Measurements from ENCODE around the gene FCGR3A.
"Not testable (repeated sequence)": the region's sequence is repeated elsewhere in the genome, so short reads cannot be mapped to it uniquely, and the experiment has no call there.

The FCGR3A gene

DNA sequence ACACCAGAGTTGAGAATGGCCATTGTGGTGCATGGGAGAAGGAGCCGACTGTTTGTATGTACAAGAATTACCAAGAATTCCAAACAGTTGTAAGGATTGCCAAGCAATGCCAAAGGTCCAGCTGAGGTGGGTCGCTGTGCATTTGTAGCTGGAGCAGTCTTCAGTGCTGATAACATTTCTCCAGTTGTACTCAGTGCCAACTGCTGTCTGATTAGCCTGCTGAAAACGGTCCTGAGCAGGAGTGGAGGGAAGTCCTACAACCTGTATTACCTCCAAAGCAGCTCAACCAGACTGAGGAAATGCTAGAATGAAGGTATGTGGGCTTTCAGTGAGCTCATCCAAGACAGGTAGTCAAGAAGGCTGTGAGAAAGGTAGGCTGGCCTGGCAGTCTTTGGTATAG, 6.5 kb upstream of the FCGR3A start:
- DNase-seq = not testable (repeated sequence)

DNA sequence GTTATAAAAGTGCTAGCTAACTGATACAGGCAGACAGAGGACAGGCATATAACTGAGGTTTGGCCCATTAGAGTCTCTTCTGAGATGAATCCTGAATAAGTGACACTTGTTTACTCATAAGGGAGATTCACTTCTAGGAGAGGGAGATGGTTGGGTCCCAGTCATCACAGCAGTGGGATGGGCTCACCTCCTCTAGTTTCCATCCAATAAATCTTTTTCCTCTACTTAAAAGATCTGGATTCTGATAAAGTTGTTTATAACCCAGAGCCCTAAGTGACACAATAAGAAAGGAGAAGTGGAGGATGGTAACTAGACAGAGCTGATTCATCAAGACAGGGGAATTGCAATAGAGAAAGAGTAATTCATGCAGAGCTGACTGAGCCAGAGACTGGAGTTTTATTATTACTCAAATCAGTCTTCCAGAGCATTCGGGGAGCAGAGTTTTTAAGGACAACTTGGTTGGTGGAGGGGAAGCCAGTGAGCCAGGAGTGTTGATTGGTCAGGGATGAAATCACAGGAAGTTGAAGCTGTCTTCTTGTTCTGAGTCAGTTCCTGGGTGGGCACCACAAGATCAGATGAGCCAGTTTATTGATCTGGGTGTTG, 5.3 kb upstream of the FCGR3A start:
- not testable (repeated sequence) for DNase-seq

DNA sequence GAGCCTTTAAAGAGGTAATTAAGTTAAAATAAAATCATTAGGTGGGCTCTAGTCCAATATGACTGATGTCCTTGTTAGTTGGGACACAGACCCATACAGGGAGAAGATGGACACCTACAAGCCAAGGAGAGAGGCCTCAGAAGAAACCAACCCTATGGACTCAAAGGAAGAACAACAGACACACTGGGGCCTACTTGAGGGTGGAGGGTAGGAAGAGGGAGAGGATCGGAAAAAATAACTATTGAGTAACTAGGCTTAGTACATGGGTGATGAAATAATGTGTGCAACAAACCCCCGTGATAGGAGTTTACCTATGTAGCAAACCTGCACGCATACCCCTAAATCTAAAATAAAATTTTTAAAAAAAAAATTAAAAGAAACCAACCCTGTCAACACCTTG, 4.7 kb upstream of the FCGR3A start:
- DNase-seq = not testable (repeated sequence)

DNA sequence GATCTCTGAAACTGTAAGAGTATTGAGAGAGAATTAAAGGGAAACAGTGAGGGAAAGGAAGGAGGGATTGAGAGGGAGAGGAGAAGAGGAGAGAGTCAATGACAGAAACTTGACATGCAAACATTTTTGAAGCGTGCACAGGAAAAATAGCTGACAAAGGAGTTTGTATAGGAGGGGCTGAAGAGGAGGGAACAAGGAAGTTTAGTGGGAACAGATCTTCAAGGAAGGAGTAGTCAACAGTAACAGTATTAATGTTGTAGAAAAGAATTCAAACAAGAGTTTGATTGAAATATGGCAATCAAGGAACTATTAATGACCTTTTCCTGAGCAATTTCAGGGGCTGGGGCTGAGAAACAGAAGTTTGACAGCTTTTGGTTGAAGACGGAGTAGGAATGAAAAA, 4.0 kb upstream of the FCGR3A start:
- DNase-seq = not testable (repeated sequence)

DNA sequence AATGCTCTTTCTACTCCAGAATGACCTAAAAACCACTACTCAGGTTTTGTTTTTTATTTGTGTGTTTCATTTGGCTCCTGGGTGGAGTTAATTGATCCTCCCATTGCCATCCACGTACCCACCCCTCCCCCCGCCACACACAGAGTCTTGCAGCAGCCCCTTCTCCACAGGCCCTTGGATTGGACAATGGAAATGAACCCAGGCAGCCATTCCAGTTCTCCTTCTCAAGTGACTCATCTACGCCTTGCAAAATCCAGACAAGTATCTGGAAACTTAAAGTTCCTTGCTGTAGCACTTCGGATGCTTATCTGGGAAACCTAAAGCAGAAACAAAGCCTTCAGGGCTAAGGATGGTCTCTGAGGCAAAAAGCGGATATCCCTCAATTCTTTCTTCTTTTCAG, 1.3 kb upstream of the FCGR3A start:
- DNase-seq = not testable (repeated sequence)

DNA sequence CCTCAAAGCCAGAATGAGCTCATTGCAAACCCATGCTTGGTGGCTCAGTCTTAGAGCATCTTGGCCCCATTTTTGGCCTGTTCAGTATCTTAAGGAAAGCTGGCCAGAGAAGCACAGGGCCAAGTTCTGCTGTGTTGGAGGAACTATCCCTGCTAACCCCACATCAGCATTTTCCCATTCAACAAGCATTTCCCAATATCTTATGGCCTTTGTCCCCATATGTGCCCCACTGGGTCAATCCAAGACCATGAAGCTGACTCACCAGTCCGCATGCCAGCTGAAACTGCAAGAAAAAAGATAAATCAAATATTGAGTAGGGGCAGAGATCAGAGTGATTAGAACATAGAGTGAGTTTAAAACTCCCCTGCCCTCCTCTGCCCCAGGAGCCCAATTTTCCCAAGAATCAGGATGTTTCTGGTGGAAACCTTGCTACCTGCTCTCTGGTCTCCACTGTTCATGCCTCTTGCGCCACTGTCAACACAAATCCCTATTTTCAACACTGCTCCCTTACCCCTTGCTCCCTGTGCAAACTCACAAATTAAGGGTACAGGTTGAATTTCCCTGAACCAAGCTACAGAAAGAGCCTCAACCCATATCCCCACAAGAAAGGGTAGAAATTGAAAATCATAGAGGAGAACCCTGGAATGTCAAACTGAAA, 740 bp downstream of the FCGR3A start:
- not testable (repeated sequence) for DNase-seq

DNA sequence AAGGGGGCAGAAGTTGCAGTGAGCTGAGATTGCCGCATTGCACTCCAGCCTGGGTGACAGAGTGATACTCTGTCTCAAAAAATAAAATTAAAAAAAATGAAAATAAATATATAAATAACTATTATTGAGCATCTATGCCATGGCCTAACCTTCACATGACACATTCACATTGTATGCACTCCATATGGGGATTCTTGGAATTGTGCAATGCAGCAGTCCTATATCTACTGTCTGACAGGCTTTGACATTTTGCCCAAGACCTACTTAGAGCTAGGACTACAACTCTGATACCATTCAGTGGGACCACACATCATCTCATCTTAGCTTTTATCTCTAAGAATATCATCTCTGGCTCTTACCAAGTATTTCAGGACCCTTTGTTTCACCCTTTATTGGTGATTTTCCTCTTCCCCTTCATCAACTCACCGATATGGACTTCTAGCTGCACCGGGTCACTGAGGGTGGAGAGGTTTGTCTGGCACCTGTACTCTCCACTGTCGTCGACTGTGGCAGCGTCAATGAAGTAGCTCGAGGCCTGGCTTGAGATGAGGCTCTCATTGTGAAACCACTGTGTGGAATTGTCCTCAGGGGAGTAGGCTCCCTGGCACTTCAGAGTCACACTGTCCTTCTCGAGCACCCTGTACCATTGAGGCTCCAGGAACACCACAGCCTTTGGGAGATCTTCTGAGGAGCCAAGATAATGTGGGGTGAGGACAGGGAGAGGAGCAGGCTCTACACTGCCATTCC, 1.4 kb downstream of the FCGR3A start:
- DNase-seq = not testable (repeated sequence)

DNA sequence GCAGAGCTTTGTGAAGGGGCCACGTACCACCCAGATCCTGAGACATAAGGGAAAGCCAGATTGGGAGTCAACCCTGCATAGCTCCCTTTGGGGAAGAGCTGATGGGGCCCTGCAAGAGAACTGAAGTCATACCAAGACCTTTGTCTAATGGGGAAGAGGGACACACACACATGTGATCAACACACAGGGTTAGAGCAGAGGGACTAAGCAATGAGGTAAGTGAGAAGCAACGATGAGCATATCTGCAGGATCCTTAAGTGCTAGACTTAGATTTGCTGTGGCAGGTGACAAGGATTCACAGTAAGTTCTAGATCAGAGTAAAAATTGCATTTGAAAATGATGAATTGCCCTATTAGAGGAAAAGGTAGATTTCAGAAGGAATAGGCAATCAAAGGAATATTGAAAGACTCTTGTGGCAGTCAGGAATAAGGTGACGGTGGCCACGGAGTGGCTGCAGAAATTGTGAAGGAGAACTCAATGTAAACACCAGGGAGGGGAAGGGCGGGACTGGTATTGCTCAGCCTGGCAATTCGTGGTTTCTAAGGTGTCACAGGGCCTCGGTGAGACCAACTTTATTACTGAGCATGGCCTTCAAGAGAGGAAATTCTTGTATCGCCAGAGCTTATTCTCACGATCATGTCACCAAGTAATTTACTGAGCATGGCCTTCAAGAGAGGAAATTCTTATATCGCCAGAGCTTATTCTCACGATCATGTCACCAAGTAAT, 4.5 kb downstream of the FCGR3A start:
- not testable (repeated sequence) for DNase-seq

DNA sequence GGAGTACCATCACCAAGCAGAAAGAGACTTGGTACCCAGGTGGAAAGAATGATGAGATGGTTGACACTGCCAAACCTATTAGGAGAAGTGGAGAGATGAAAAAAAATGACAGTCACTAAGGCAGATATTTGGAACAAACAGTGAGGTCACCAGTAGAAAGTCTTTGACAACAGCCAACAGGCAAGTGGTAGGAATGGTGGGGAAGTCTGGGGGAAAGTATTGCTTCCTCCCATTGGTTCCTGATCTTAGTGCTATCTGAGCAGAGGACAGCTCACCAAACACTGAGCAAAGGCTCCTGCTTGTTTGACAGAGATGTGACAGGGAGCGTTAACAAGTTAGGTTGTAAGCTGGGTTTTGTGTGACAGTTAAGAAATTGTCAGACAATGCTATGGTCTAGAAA, 6.5 kb downstream of the FCGR3A start:
- DNase-seq = not testable (repeated sequence)

DNA sequence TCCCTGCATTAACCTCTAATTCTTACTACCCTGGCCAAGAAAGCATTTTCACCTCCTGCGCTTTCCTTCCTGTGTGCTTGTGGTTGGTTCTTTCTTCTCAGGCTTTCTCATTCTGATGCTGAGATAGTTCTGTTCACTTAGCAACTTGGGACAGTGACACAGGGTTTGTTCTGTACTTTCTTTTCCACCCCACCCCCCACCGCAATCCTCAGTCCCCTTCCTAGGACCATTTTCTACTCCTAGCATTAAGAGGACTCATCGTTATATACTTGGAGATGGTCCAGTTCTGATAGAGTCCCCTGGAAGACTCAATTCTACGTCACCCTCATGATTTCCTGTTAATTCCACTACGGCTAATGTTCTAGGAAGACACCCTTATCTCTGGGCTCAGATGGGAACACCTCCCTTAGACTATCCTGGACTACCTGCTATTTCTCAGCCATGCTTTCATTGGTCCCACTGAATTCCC, 7.5 kb downstream of the FCGR3A start:
- not testable (repeated sequence) for DNase-seq

DNA sequence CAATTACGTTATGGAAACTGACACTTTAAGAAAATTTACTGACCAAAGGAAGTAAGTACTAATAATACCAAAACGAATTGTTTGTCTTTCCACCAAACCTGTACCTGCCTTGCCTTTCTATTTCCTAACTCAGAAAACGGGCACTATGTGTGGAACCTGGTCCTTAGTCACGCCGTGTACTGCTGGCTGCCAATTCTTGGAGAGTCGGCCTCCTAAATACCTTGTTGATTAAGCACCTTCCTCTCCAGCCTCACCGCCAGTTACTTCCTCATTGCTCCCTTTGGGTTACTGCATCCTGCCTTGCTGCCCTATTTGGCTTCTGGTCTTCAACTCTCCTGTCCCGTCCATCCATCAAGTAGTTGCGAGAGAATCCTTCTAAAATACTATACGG, 9.1 kb downstream of the FCGR3A start:
- not testable (repeated sequence) for DNase-seq

DNA sequence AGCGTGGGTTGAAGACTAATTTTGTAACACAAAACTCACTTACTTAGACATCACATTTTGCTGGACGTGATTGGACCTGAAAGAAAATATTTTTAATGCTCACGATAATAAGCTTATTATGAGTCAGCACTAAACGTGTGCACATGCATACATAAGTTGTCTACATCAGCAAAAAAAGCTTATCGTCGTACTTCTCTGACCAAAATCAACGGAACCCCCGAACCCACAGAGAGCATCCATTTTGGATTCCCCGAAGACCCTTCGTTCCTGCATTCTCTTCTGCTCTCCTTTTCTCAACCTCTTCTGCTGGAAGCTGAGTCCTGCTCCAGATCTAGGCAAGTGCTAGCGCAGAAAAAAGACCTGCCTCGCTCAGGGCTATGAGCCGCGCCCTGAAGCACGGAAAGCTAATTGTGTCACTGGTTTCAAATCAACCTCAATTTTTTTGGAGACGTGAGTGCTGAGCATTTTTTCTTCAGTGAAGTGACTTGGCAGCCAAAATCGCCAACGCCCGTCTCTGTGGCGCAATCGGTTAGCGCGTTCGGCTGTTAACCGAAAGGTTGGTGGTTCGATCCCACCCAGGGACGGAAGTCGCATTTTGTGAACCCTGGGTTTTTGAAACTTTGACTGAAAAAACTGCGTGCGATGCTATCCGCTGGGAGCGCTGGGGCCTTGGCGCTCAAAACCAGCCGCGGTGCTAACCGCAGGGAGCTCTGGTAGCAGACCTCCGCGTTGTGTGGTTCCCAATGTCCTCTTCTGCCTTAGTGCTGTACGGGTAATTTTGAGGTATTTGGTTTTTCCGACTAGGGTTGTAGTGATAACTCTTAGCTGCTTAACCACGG, 9.7 kb downstream of the FCGR3A start:
- DNase-seq = peak; percentile 93

DNA sequence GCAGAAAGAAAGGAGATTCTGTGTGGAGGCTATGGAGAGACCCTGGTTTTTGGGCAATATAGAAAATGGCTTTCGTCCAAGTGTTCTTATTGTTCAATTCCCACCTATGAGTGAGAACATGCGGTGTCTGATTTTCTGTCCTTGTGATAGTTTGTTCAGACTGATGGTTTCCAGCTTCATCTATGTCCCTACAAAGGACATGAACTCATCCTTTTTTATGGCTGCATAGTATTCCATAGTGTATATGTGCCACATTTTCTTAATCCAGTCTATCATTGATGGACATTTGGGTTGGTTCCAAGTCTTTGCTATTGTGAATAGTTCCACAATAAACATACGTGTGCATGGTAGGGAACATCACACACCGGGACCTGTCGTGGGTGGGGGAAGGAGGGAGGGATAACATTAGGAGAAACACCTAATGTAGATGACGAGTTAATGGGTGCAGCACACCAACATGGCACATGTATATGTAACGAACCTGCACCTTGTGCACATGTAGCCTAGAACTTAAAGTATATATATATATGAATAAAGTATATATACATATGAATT, 10.6 kb downstream of the FCGR3A start:
- DNase-seq = not testable (repeated sequence)

DNA sequence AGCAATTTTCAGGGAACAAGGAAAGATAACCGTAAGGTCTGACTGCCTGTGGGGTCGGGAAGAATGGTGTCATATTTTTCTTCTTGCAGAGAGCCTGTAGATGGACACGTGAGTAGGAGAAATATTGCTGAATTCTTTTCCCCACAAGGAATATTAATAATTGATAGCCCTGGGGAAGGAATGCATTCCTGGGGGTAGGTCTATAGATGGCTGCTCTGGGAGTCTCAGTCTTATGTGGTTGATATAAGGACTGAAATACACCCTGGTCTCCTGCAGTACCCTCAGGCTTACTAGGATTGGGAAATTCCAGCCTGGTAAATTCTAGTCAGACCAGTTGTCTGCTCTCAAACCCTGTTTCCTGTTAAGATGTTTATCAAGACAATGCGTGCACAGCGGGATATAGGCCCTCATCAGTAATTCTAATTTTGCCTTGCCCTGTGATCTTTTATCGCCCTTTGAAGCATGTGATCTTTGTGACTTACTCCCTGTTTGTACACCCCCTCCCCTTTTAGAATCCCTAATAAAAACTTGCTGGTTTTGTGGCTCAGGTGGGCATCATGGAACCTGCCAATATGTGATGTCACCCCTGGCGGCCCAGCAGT, 12.4 kb downstream of the FCGR3A start:
- not testable (repeated sequence) for DNase-seq

DNA sequence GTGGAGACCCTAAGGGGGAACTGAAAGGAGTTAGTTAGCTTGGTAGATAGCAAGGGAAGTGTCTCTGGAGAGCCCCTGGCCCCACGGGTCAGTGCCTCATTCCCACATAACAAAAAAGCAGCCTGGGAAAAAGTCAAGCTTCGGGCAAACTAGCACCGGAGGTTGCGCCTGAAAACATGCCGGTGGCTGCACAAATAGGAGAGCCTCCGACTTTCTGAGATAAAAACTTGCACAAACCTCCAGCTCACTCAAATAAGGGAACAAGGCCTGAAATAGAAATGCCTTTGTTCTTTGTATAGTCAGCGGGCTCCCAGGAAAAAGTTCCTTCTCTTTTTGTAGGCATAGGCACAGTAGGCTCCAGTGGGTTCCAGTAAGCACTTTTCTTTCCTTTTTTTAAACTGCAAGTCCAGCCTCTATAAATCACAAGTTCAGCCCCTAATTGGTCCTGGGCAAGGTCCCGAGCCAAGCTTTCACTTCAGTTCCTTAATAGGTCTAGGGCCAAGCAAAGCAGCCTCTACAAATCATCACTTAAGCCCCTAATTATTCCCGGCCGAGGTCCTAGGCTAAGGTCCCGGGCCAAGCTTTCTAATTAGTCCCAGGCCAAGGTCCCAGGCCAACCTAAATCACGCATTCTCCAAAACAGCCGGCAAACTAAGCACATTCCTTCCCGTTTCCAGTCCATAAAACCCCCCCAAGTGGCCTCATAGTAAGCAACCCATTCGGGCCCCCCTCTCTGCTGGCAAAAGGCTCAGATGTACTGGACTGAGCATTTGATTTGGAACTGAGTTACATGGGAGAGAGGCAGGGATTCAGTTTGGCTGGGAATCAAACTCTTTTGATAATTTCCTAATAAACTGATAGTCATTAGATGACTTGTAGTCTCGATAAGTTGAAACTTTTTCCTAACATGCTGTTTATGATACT, 16.7 kb downstream of the FCGR3A start:
- not testable (repeated sequence) for DNase-seq

DNA sequence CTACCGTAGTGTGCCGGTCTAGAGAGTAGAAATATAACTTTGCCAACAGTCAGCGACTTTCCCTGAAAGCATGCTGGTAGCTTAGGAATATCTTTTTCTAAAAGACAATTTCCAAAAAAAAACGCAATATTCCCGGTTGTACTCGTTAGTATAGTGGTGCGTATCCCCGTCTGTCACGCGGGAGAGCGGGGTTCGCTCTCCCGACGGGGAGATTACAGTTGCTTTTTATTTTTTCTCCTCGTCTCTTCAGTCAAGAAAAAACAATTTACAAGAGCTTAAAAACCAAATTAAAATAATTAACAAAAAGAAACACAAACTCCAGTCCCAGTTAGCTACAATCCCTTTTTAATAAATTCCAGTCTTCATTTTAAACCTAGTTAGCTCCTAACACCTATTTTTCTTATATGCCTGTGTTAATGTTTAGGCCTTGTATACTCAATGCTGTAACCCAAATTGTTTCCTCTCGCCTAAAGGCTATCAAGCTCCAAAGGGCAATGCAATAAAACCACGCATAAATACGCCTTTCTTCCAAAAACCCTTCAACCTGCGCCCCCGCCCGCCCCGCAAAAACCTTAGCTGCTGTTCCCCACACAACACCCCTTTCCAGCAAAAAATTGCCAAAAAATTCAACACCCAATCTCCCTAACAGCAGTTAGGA, 17.5 kb downstream of the FCGR3A start:
- DNase-seq = no peak

DNA sequence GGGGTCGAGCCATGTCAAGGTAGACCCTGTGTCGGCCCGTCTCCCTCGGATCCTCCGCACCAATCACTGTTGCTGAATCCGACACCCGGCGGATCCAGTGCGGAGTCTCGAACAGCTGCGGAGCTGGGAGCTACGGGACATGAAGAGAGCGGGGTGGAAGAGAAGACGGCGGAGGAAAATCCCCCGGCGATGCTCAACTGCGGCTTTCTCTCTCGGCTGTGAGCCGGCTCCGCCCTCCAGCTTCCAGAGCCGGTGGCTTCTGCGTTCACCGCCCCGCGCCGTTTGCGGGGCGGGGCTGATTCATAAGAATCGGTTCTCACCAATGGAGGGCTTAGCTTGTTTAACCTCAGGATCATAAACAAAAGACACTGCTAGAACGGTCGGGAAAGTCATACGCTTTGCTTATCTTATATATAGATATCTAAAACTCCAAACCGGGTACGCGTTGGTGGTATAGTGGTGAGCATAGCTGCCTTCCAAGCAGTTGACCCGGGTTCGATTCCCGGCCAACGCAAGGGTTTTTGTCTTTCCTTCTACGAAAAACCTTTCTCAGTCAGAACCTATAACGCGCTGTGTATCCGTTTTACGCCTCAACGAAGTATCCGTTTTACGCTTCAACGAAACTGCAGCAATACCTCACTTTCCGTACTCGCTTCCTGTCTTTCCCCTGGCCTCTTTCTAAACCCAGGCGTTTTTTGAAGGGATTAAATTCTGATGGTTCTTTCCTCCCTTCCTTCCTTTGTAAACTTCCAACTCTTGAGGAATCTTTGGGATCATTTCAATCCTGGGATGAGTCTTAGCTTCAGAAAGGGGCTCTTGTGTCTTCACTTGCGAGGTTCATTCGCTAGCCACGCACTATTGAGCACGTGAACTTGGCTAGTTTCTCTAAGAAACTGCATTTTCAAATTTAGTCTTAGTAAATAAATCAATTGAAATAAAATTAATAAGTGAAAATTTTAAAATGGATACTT, 18.7 kb downstream of the FCGR3A start:
- peak; percentile 100 for DNase-seq

DNA sequence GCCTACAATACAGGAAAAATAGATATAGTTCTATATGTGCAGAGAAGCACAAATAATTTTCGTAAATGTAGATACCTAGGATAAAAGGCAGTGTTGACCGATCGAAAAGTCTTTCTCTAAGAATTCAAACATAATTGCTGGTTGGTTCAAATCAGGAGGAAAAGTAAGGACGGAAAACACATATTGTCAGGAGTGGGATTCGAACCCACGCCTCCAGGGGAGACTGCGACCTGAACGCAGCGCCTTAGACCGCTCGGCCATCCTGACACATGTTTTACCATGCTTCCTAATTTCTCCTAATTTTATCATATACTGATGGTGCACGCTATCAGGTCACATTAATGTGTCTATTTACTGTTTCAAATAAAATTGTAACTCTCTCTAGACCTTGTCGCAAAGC, 19.5 kb downstream of the FCGR3A start:
- peak; percentile 63 for DNase-seq

Measured in kidney glomerular epithelial cell (primary cell).